OCI-M2 (cell line): ENCODE data around the gene FGF9.

ENCODE experiments used
- DNase-seq: peaks from one replicate; lab custom pipeline; 2025; ENCODE audit not compliant: unreplicated experiment; lab: John Stamatoyannopoulos, UW

The FGF9 gene

DNA sequence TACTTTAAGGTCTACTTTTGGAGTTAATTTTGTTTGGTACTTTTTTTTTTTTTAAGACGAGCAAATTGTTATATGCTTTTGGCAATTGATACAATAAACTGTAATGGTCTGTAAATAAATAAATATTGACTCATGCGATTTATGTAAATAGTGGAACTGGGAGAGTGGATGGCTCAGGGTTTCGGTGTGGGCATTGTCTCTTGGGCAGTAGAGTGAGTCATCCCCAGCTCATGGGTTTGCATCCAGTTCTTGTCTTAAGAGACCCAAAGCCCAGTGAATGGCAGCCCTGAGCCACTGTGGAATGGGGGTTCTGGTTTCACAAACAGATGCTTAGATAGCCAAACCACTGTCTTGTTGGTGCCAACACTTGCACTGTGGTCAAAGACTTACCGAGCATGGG, 33.0 kb downstream of the FGF9 start:
- no peak for DNase-seq

DNA sequence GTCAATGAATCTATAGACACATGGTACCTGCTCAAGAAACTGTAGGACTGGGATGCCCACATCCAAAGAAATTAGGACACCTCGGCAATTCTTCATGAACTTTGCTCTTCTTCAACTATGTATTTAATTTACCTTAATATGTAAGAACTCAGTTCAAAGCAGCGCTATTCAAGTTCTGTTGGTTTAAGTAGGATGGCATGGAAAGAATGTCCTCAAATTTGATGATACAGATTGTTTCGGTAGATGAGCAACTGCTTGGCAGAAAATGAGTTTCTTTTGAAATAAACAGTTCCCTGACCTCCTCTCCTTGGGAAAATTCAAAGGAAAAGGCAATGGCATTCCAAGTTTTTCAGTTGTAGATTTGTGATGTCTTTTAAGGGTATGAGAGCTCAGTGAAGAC, 36.7 kb downstream of the FGF9 start:
- no peak for DNase-seq

DNA sequence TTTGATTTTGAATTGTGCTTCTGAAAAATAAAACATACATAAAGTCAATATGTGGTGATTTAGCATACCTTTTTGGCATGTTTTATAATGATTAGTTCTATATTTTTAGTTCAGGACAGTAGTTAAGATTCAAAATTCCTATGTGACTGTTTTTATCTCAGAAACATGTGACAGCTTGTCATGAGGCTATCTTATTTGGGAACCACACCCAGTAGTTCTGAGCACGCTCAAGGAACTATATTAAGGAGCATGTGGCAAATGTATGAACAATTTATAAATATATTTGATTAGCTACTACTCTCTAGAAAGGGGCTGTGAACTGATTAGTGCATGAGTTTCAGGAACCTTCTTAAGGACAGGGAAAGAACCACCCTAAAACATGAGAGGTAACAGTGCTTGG, 38.8 kb downstream of the FGF9 start:
- DNase-seq = no peak

DNA sequence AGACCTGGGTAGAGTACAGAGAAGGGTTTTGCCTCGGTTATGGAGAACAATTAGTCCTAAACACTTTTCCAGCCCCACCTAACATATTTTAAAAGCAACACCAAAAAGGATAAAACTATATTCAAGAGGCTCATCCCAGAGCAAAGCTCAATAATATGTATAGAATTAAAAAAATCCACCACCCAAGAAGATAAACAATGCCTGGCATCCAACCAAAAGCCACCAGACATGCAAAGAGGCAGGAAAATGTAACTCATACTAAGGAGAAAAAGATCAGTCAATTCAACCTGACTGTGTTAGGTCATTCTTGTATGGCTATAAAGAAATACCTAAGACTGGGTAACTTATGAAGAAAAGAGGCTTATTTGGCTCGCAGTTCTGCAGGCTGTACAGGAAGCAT, 39.3 kb downstream of the FGF9 start:
- no peak for DNase-seq

DNA sequence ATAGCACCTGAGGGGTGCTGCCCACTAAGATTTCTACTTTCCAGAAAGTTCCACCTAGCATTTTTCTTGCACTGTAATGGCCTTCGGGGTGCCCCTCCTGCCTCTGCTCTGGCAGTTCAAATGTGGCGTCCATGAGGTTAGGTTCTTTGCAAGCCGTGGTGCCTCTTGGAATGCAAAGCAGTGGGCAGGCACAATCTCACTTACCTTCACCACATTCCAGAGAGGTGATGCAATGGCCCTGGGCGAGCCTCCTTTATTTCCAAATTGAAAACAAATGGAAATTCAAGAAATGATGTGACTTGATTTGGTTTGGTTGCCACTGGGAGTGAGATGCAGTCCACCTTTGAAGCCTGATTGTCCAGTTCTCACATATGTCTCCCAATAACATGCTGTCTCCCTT, 46.9 kb downstream of the FGF9 start:
- no peak for DNase-seq

DNA sequence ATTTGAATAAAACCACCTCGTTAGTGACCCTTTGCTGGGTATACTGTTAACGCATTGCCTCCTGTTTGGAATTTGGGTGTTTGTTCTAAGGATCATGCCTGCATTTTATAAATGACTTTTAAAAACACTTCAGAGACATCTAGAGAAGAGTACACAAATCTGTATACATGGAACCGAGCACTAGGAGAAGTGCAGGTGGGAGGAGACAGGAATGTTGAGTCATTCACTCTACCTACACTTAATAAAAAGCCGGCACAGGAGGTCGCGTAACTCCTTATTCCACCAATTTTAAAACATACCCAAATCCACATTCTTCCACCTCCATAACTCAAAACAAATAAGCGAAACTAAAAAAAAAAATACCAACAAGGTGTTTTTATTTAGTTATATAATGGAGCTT, 48.6 kb downstream of the FGF9 start:
- DNase-seq = no peak

- no peak for DNase-seq
Measured at GRCh38 chr13:21723807-21724505, 53.1 kb downstream of the FGF9 start.

DNA sequence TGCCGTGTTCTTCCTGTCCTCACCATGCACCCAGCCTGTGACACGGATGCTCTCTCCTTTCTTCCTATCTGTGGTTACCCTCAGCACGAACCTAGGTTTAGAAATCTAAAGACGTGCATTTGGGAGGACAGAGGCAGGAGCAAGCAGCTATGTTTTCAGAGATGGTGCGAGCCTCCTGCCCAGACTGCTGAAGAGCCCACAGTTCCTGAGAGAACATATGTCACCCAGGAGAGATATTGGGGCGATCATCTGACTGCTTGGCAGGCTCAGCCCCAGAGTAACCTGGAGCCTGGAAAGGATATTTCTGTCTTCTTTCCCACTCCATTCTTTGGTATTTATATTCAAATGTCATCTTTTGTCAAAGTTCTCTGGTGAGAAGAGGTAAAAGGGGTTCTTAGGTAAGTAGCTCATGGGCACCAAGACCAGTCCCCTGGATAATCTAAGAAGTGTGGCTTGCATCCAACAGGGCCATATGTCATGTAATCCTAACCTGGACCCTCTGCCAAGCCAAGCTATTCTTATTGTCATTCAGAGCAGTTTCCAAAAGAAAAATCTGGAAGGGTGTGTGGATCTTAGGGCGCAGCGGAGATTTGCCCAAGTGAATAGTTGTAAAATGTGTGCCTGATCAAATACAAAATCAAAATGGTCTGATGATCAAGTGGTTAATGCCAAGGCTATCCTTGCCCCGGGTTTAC, 59.5 kb downstream of the FGF9 start:
- DNase-seq = no peak

- DNase-seq = no peak
Measured at GRCh38 chr13:21733475-21734263, 62.8 kb downstream of the FGF9 start.

GRCh38 chr13:21734961-21735360, 64.1 kb downstream of the FGF9 start:
- DNase-seq = no peak

- no peak for DNase-seq
Measured at GRCh38 chr13:21735701-21736401, 65.0 kb downstream of the FGF9 start.

GRCh38 chr13:21736926-21737325, 66.1 kb downstream of the FGF9 start:
- no peak for DNase-seq

DNA sequence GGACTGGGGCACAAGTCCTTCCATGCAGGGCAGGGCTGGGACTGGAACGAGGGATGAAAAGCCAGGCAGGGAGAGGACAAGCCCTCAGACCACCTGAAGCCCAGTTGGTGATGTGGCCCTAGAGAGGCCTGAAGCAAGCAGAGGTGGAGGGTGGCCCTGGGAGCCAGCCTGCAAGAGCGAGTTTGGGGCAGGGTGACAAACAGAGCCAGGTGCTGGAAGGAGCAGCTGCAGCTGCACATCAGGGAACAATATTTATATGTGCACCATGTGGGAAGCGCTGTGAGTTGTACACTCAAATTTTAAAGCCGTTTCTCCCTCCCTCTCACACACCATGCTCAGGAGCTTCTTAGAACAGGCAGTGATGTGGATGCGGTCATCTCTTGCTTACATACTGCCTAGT, 67.8 kb downstream of the FGF9 start:
- no peak for DNase-seq

DNA sequence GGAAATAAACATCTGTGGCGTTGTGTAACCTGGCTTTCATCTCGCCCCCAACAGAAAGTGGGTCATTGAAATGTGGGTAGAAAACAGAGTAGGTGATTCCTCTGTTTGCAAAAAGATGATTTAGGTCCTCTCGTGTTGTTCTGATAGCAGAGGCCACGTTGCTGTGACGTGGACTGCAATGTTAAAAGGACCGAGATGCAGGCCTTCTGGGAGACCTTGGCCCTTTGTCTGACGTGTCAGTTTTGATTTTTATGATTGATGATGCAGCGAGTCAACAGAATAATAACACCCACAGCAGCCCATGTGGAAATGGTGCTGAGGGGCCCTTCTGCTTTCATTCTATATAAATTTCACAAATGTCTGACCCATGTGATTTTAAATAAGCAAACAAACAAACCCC, 68.9 kb downstream of the FGF9 start:
- no peak for DNase-seq

DNA sequence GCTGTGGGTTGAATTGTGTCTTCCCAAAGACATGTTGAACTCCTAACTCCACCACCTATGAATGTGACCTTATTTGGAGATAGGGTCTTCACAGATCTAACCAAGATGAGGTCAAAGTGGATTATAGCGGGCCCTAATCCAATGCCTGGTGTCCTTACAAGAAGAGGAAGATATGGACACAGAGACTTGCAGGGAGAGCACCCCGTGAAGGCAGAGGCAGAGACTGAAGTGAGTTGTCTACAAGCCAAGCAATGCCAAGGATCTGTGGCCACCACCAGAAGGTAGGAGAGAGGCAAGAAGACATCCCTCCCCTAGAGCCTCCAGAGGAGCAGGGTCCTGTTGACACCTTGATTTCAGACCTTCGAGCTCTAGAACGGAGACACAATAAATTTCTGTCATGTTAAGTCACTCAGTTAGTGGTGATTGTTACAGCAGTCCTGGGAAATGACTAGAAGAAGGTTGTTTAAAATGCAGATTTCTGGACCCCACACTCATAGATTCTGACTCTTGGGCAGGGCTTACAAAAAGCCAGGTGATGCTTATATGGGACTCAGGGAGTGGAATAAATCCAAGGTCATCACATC, 70.6 kb downstream of the FGF9 start:
- DNase-seq = no peak

DNA sequence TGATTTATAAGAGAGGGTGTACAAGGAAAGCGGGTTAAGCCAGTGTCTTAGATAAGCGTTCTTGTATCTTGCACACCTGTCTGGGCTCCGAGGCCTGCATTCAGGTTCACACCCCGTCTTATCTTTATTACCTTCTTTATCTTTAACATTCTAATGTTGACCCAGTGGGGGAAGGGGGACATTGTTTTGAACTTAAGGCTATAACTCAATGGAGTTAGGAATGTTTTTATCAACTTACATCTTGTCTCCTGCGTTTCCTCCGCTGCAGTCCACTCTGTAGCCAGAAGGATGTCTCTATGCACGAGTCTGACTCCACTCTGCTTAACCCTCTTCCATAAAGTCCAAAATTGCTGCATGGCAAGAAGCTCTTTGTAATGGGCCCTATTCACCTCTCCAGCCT, 71.2 kb downstream of the FGF9 start:
- DNase-seq = no peak

DNA sequence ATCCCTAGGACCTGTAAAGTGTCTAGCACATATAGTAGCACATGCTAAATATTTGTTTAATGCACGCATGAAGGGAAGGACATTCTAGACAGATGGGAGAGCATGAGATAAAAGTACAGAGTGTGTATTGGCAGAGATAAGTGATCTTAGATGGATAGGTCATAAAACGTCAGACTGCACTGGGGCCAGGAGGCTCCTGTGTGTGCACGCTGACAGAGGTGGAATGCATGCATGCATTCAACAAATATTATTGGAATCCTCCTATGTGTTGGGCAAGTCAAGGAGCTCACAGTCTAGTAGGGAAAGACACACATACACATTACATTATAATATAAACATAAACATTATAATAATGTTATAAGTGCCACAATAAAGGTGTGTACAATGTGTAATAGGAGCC, 73.3 kb downstream of the FGF9 start:
- DNase-seq = no peak

DNA sequence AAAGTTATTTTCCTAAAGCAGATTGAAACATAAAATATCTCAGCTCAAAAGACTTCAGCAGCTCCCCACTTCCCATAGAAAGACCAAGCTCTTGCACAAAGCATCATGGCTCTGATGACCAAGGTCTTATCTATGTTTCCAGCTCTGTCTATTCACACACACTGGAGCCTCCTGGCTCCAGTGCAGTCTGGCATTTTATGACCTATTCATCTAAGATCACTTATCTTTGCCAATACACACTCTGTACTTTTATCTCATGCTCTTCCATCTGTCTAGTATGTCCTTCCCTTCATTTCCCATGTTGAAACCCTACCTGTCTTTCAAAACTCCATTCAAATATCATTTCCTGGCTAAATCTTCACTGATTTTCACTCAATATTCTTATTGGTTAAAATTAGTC, 74.4 kb downstream of the FGF9 start:
- no peak for DNase-seq

GRCh38 chr13:21747456-21747855, 76.6 kb downstream of the FGF9 start:
- no peak for DNase-seq

DNA sequence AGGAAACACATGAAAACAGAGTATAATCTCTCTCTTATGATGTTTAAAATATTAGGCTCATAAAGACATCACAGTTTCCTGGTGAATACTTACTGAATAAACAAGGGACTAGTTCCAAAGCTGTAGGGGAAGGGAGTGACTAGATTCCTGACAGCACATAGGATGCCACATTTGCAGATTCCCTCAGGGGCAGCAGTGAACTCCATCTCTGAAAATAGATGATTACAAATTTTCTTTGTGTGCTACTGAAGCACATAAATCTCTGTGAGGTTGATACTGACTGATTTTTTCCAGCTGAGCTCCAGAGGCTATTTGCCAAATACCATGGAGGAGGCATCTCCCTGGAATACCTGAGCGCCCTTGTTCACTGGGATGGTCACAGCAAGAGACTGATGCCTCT, 77.3 kb downstream of the FGF9 start:
- DNase-seq = no peak

- no peak for DNase-seq
Measured at GRCh38 chr13:21749410-21749809, 78.5 kb downstream of the FGF9 start.
